ENCODE results near the gene DIS3L2. TPM values are rescaled to one million over a fixed set of nuclear protein-coding genes. Genes with fewer than 3 reads are reported as not detected.
"Not testable (repeated sequence)": the region's sequence is repeated elsewhere in the genome, so short reads cannot be mapped to it uniquely, and the experiment has no call there.

Gene DIS3L2
- total RNA-seq, 1 experiment from 2014 or later: 22.7 TPM

DNA sequence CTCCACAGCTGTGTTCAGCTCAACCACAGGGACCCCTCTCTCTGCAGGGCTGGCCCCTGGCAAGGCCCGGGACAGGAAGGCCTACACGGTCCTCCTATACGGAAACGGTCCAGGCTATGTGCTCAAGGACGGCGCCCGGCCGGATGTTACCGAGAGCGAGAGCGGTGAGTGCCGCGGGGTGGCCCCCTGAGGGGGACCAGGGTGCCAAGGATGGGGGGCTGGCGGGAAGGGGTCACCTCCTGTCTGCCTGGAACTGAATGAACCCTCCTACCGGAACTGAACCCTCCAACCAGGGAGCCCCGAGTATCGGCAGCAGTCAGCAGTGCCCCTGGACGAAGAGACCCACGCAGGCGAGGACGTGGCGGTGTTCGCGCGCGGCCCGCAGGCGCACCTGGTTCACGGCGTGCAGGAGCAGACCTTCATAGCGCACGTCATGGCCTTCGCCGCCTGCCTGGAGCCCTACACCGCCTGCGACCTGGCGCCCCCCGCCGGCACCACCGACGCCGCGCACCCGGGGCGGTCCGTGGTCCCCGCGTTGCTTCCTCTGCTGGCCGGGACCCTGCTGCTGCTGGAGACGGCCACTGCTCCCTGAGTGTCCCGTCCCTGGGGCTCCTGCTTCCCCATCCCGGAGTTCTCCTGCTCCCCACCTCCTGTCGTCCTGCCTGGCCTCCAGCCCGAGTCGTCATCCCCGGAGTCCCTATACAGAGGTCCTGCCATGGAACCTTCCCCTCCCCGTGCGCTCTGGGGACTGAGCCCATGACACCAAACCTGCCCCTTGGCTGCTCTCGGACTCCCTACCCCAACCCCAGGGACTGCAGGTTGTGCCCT lies 419.9 kb downstream of the DIS3L2 start:
- H3K36me3 ChIP-seq (replicated peaks; ENCODE audit: control insufficient read depth, insufficient read depth, low read length); H3K4me3 ChIP-seq (ENCODE audit: insufficient read depth, low read depth, low read length): not testable (repeated sequence)
- H3K27me3 ChIP-seq (ENCODE audit: control insufficient read depth, insufficient read depth, low read length): peaks cover 25% of the 10 kb centered on the region
- DNase-seq: peak; percentile 72

DNA sequence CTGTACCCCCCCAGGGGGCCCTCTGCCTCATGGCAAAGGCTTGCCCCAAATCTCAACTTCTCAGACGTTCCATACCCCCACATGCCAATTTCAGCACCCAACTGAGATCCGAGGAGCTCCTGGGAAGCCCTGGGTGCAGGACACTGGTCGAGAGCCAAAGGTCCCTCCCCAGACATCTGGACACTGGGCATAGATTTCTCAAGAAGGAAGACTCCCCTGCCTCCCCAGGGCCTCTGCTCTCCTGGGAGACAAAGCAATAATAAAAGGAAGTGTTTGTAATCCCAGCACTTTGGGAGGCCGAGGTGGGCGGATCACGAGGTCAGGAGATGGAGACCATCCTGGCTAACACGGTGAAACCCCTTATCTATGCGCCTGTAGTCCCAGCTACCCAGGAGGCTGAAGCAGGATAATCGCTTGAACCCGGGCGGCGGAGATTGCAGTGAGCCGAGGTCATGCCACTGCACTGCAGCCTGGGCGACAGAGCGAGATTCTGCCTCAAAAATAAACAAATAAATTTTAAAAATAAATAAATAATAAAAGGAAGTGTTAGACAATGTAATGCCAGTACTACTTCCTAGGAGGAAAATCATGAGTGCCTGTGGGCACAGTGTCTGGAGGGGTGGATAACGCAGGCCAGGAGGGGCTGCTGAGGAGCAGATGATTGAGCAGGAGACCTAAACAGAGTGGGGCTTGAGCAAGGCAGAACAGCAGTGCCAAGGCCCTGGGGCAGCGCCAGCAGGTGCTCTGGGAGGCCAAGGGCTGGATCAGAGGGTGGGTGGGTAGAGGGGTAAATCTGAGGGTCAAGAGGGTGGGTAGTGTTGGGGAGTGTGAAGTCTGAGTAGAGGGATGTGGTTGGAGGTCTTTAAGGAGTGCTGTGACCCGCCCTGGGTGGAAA lies 421.1 kb downstream of the DIS3L2 start:
- no peak overlapping the region for H3K4me3 ChIP-seq (ENCODE audit: insufficient read depth, low read depth, low read length)
- H3K27me3 ChIP-seq (ENCODE audit: control insufficient read depth, insufficient read depth, low read length): peaks cover 37% of the 10 kb centered on the region
- H3K36me3 ChIP-seq (replicated peaks; ENCODE audit: control insufficient read depth, insufficient read depth, low read length): no peaks in the 10 kb centered on the region
- peak; percentile 43 for DNase-seq

DNA sequence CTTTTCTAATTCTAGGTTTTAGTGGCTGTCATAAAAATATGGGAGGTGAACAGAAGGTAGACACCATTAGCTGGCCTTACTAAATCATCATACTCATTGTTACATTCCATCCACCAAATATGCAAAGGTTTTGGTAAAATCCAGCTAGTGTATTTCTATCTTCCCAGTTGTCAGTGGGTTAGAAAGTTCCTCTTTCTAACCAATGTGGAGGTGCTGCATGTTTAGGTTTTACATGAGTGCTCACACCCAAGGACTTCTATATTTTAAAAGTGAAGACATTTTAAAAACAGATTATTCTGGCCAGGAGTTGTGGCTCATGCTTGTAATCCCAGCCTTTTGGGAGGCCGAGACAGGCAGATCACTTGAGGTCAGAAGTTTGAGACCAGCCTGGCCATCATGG lies 423.0 kb downstream of the DIS3L2 start:
- no peak for DNase-seq
- Histone ChIP-seq H3K27me3 (ENCODE audit: control insufficient read depth, insufficient read depth, low read length) (peaks cover 54% of the 10 kb centered on the region), H3K4me3 (ENCODE audit: insufficient read depth, low read depth, low read length) (no peak overlapping the region), H3K36me3 (replicated peaks; ENCODE audit: control insufficient read depth, insufficient read depth, low read length) (no peaks in the 10 kb centered on the region)

DNA sequence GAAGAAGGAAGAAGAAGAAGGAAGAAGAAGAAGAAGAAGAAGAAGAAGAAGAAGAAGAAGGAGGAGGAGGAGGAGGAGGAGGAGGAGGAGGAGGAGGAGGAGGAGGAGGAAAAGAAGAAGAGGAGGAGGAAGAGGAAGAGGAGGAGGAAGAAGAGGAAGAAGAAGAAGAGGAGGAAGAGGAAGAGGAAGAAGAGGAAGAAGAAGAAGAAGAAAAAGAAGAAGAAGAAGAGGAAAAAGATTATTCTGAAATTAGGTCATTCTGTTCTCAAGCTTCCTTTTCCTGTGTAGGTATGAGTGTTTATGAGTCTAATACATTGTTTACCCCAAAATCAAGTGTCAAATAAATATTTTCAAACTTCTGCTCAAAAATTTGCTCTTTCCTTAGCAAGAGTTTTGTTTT lies 423.5 kb downstream of the DIS3L2 start:
- not testable (repeated sequence) for DNase-seq; H3K4me3 ChIP-seq (ENCODE audit: insufficient read depth, low read depth, low read length); H3K36me3 ChIP-seq (replicated peaks; ENCODE audit: control insufficient read depth, insufficient read depth, low read length)
- H3K27me3 ChIP-seq (ENCODE audit: control insufficient read depth, insufficient read depth, low read length): peaks cover 54% of the 10 kb centered on the region

DNA sequence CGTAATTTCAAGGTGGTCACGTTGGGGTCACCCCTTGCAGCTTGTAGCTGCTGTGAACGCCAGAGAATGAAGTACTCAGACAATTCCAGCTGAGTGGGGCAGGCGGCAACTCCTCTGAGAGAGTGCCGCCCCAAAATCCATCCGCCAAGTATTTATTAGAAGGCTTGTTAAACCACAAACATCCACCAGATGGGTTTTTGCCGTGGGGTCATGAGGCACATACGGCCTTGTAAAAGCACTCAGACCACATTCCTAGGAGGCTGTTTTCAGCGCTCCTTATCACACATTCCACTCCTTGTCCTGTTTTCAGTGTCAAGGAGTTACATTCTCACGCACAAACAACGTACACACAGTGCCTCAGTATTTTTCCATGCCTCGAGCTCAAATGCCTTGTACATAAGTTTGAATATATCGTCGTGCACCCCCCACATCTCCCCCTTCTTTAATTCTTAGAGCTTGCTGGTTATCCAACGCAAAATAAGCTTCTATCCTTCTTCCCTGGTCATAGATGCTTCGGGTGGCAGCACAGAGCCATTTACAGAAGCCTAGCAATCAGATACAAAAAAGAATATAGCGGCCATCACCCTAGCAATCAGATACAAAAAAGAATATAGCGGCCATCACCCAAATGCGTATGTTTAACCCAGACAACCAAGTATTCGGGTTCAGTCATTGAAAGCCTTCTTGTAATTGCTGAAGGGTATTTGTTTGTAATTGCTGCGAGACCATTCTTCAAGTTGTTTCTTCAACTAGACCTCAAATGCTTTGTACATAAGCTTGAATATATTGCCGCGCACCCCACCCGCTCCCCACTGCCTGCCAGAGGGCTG lies 424.4 kb downstream of the DIS3L2 start:
- Histone ChIP-seq H3K27me3 (ENCODE audit: control insufficient read depth, insufficient read depth, low read length) (peaks cover 54% of the 10 kb centered on the region), H3K4me3 (ENCODE audit: insufficient read depth, low read depth, low read length) (peak overlapping the region; percentile 61), H3K36me3 (replicated peaks; ENCODE audit: control insufficient read depth, insufficient read depth, low read length) (no peaks in the 10 kb centered on the region)
- peak; percentile 45 for DNase-seq

DNA sequence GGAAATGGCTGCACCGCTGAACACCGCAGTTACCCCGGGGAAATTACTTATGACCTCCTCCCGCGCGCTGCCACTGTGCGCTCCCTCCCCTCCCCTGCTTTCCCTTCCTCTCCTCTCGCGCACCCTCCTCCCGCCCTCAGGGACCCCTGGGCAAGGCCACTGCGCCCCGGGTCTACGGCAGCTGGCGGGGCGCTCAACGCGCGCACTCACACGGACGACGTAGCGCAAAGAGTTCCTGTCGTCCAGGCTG lies 424.9 kb downstream of the DIS3L2 start:
- H3K4me3 ChIP-seq (ENCODE audit: insufficient read depth, low read depth, low read length): peak overlapping the region; percentile 61
- peaks cover 54% of the 10 kb centered on the region for H3K27me3 ChIP-seq (ENCODE audit: control insufficient read depth, insufficient read depth, low read length)
- no peaks in the 10 kb centered on the region for H3K36me3 ChIP-seq (replicated peaks; ENCODE audit: control insufficient read depth, insufficient read depth, low read length)
- DNase-seq: no peak

Other genes starting within 250 kb of the DIS3L2 start
- gene PDE6D, start 180.4 kb upstream of the DIS3L2 start, total RNA-seq (2014; rRNA removed; shearing (Covaris generic)): 28.9 and 30.1 TPM in 2 replicates
- gene COPS7B, start 175.3 kb upstream of the DIS3L2 start, total RNA-seq (2014; rRNA removed; shearing (Covaris generic)): 43.4 and 44.4 TPM in 2 replicates
- gene NPPC, start 35.3 kb upstream of the DIS3L2 start, total RNA-seq (2014; rRNA removed; shearing (Covaris generic)): 0.18 and 1.1 TPM in 2 replicates

Data from H7 (cell line).